Fibroblast of skin of left quadriceps (primary cell): ENCODE measurements around the gene PLB1.

Experiments
- DNase-seq, 2 experiments: peaks; one replicate each; pipeline ENCODE4 v3.0.0-alpha.2; 2013; ENCODE audit warnings: low read depth in 2 of 2

PLB1 gene

DNA sequence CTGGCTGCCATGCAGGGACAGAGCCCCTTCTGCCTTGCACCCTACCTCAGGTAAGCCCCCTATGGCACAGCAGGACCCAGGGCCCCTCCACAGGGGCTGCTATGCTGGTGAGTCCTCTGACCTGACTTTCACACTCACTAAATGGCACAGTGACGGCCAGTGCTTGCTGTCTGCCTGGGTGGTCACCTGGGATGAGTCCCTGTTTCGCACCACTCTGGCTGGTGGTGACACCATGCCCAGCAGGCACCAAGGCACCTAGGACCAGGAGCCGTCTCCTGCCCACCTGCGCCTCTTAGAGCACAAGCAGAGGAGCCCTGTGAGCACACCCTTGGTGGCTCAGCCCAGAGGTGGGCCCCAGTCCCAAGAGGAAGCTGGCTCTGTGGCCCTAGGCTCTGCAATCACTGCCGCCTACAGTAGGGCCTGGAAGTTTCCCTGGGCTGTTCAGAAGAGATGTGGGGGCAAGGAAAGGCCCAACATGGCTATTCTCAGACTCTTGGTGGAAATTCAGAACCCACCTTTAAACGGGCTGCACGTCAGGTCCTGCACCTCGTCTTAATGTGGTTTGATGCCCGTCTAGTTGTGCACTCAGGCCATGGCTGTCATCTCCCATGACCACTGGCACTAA, 96.0 kb downstream of the PLB1 start:
- no peak for DNase-seq

DNA sequence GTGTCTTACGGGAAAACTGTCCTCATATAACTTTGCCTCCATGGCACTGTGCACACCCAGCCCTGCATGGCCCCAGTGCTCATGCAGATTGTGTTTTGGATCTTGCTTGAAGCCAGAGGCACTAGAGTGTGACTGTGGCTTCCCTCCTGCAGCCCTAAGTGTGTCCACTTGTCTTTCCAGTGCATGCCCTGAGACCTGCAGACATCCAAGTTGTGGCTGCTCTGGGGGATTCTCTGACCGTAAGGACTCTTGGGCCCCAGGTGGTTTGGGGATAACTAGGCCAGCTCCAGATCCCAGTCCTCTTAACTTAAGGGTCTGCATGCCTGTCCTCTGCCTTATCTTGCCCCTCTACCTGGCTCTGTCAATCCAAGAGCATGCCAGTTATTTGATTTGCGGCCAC, 96.6 kb downstream of the PLB1 start:
- DNase-seq = no peak

DNA sequence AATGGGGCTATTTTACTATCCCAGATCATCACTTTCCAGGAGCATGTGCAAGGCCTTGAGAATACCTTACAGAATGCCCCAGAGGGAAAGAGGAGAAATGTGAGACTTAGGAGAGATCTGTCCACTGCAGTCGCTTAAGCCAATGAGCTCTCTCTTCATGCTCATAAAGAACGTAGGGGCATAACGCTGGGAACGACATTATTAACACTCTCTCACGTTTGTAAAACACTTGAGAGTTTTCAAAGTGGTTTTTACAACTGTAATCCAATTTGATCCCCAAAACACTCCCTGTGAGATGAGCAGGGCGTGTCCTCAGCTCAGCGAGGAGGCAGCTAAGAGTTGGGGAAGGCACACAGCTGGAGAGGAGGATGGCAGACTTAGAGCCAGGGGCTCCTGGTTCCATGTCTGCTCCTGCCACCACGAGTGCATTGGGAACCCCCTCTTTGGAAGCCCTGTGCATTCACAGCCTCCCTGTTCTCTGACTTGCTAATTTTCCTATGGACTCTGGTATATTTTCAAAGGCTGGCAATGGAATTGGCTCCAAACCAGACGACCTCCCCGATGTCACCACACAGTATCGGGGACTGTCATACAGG, 97.4 kb downstream of the PLB1 start:
- DNase-seq = no peak

DNA sequence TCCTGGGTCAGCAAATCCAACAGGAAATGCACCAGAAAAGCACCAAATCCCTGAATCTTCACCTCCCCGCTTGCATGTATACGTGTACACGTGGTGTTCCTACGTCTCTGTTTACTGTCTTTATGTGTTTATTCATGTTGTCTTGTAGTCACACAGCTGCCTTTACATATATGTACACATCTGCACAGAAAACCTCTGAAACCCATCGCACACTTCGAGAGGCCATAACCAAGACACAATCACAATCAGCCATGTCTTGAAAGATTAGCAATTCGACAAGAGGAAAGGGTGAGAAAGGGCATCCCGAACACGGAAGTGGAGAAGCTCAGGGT, 98.1 kb downstream of the PLB1 start:
- no peak for DNase-seq

DNA sequence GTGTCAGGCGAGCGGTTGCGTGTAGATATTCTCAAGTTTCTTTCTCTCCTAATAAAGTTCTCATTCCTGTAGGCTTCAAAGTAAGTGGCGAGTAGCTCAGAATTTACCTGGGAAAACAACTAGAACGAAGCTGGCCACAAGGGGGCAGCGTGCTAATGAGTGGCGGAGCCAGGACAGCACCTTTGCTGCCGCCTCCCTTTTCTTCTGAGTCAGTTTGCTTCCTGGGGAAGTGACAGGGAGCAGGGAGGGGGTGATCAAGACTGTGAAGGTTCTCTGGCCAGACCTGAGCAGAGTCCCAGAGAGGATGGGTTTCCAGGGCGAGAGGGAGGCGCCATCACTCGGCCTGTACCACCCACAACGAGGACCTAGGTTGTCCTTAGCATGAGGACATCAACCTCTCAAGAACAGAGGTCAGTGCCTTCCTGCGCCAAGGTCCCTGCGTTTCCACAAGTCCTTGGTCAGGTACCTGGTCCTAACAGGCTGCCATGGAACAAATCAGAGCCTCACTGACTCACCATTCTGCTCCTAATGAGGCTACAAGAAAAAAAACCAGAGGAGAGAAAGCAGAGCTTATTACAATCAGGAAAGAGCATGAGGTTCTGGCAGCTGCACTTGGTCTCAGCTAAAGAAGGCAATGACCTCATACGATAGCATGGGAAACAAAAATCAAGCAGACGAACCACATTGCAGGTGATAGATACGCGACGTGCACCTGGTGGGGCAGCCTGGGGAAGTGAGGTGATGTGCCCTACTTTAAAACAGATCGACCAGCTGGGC, 98.7 kb downstream of the PLB1 start:
- DNase-seq = peak in 1 of 2 experiments; percentile 36

DNA sequence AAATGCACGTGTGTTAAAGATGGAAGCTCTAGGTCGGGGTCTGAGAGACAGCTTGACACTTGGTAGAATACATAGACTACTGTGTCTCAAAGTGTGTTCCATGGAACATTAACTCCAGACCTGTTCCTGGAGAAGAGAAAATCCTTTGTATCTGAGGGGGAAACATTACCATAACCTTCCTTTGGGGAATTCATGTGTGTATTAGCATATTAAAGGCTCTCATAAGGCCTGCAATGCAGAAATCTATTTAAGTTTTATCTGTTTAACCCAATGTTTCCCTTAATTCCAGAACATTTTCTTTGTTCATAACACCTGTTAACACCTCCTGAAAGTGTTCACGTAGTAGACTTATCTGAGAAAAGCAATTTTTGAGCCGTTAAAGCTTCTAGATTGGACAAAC, 99.5 kb downstream of the PLB1 start:
- DNase-seq = no peak

DNA sequence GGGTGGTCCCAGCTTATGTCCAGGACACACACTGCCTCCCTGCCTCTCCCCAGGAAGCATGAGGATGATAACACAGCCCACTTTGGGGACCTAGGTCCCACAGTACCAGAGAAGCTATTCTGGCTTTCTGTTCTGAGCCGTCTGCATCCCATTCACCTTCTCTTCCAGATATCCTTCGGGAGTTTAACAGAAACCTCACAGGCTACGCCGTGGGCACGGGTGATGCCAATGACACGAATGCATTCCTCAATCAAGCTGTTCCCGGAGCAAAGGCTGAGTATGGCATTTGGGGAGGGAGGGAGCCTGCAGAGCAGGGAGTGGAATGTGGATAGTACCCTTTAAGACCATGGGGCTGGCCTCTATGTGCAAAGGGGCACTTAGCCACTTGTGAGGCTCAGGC, 102.6 kb downstream of the PLB1 start:
- DNase-seq = no peak

DNA sequence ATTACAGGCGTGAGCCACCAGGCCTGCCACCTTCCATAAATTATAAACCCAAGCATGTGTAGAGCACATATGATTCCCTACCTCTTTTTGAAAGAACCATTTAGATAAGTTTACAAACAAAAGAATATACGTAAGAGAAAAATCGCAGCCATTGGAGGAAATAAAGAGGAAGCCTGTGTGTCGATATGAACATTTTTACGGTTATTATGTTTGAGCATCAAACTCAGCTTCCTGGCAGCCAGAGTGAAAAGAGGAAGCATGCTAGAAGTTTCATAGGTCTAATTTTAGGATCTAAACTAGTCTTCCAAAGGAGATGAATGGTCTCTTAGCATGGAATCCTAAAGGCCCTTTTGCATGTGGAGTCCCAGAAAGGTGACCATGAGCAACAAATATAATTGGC, 104.3 kb downstream of the PLB1 start:
- DNase-seq = no peak

DNA sequence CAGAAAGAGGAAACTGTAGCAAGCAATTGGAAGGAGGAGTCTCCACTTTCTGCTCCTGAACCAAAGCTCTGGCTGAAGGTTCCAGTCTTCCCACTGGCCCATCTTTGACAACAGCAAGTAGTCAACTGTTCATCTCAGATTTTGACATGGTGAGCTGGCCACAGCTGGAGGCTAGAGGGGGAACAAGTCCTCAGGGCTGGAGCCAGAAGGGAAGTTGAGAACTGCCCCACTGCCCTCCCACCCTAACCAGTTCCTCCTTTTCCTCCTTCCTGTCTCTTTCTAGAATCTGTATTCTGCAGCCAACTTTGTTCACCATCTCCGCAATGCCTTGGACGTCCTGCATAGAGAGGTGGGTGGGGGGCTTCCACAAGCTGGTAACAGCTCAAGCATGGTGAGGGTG, 105.8 kb downstream of the PLB1 start:
- no peak for DNase-seq

DNA sequence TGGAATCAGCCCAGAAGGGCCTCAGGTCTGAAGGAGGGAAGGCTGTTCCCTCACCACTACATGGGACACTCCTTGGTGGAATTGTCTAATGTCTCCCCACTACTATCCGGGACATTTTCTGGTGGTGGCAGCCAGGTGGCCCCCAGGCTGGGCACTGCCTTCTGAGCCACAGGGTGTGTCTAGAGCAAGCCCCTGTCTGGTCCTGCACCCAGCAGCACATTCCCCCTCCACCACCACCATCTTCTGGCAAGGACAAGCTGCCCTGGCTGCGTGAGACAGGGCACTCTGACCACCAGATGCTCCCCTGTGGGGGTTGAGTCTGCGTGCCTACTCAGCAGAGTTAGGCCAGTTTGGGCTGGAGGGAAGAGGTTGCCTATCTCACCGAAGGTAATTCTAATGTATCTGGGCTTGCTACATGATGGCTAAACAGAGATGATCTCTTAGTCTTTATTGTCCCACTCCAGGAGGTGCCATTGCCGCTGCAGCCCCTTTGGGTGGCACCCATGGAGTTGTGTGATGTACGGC, 106.3 kb downstream of the PLB1 start:
- no peak for DNase-seq

DNA sequence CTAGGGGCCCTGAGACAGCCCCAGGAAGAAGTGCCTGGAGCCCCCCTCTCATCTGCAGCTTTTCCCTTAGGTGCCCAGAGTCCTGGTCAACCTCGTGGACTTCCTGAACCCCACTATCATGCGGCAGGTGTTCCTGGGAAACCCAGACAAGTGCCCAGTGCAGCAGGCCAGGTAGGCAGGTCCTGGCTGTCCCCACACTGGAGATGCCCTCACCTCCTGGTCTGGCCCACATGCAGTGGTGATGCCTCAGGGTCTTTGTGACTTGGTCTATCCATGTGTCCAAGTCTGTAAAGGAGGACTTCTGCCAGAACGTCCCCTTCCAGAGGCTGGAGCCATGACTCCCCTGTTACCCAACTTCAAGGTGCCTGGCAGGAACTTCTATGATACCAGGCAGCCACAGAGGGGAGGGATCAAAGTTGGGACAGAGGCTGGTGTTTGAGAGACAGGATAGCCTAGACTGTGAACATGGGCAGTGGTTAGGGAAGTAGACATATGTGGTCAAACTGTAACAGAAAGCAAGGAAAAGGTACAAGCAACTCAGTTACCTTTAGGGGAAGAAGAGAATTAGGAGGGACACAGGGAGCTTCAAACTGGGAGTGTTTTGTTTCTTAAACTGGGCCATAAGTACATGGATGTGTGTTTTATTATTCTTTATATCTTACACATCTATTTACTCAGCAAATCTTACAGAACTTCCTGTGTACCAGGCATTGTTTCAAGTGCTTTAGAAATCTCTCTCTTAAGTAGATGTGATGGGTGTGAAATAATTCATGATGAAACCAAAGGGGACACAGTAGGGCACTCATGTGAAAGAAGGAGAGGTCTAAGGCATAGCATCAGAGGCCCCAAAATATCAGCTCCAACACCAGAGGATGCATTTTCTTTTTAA, 107.1 kb downstream of the PLB1 start:
- no peak for DNase-seq

DNA sequence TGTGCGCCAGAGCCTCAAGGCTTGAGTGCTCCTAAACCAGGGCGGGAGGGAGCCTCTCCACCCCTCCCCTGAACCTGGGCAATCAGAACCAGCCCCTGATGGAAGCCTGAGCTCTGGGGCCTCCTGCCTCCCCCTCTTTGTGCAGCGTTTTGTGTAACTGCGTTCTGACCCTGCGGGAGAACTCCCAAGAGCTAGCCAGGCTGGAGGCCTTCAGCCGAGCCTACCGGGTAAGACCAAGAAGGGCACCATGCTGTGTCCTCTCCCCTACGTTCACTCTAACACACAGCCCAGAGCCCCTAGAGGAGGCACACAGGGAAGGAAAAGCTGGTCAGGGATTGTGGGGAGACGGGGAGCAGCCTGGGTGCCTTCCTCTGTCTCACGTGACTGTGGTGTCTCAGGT, 108.0 kb downstream of the PLB1 start:
- no peak for DNase-seq

DNA sequence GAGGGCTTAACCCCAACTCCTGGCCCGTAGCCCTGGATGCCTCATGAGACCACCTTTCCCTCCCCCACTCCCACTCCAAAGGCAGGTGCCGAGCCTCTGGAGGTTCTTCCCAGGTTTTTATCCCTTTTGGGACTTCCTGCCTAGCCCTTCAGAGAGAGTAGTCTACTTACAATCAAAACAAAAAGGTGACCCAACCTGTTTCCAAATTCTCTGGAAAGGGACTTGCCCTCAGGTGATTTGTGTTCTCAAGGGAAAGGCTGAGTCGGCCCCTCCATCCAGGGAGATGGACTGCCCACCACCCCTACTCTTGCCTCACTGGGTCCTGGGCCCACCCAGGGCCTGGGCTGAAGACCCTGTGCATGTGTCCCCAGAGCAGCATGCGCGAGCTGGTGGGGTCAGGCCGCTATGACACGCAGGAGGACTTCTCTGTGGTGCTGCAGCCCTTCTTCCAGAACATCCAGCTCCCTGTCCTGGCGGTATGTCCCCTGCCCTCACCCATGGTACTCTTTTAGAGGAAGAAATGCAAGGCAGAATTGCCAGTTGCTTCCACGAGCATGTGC, 108.5 kb downstream of the PLB1 start:
- DNase-seq = no peak

DNA sequence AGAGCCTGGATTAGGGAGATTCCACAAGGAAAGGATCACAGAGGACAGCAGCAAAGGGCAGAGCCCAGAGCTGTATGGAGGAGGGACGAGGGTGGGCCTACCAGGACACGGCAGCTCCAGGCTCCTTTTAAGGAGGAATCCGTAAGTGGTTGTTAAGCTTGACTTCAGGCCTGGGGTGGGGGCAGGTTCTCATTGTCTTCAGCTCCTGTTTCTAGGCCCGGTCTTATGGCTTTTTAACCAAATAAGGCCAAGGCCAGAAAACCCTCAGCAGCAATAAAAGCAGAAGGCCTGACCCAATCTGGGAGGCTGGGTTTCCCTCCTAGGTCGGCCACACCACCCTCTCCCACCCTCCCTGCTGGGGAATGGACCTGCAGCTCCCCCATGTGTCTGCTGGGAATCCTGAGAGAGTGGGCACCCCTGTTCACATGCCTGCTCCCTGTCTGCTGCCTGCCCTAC, 111.2 kb downstream of the PLB1 start:
- DNase-seq = peak in 1 of 2 experiments; percentile 12

DNA sequence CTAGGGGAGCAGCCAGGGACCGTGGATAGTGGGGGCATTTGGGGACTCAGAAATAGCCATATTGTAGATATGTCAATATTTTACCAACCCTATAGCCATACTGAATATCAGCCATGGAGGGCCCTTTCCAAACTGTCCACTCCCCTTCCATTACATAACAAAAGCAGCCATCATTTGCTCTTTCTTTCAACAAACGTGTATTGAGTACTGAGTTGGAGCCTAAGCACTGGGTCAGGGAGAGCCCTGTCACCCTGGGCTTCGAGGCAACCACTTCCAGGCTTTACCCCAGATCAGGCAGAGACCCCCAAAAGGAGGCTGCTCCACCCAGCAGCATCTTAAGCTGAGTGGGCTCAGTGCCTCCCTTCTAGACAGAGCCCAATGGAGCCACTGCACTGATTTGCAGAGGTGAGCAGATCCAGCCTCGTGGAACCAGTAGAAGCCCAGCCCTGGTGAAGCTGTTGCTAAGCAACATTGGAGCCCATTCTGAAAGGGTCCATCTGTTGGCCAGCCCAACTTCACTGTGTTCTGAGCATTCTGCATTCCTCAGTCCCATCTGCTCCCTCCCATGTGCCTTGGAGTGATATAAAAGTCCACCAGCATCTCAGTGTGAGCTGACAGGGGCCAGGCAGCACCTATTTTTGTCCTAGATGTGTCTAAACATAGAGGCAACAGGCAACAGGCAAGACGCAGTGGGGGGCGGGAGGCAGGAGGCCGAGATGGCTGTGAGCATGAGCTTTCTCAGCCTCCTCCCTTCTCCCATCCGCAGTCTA, 112.1 kb downstream of the PLB1 start:
- DNase-seq = no peak

DNA sequence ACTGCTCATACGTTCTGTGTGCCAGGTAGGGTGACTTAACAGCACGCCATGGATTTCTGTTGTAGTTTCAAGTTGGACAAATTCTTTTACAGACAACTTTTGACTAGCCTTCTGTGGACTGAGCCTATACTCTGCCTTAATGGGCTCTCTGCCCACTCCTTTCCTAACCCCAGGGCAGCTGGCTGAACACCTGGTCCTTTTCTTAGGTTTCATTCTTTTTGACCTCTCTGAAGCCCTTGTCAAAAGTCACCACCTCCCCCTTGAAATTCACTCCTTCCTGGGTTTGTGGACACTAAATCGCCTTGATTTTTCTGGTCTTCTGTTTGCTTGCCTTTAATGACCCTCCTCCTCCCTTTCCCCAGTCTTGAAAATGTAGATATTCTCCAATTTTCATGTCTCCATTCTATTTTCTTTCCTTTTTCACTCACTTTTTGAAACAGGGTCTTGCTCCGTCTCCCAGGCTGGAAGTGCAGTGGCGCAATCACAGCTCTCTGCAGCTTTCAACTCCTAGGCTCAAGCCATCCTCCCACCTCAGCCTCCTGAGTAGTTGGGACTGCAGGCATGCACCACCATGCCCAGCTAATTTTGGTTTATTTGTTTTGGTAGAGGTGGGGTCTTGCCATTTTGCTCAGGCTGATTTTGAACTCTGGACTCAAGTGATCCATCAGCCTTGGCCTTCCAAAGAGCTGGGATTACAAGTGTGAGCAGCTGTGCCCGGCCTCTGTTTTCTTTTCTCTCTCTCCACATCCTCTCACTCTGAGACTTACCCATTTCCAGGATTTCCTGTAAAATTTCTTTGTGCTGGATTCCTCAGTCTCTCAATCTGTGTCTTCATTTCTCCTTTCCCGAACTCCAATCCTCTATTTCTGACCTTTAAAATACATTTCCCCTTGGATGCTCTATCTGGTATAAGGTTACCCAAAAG, 112.9 kb downstream of the PLB1 start:
- DNase-seq = no peak

DNA sequence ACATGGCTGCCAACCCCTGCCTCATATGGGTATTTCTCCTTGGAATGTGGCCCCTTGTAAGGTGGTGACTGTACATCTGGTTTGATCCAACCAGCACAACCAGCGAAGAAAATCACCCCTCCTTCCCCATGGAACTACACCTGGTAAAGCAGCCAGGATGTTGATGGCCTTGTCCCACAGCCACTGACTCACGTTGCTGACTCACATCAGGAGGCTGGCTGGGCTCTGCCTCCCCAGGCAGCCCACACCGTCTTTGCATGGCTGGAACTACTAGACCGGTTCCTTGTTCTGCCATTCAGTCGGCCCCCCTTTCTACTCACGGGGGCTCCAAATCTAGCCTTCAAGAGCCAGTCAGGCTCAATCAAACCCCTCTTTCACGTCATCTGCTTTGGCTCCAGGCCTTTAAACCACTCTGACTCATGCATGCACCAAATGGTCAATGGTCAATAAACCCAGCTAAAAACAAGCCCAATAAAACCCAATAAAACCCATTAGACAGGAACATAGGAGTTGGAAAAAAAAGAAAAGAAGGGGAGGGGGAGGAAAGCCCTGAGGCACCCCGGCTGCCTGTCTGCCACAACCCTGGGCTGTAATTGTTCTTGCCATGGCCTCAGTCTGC, 114.8 kb downstream of the PLB1 start:
- peak in 1 of 2 experiments; percentile 49 for DNase-seq

DNA sequence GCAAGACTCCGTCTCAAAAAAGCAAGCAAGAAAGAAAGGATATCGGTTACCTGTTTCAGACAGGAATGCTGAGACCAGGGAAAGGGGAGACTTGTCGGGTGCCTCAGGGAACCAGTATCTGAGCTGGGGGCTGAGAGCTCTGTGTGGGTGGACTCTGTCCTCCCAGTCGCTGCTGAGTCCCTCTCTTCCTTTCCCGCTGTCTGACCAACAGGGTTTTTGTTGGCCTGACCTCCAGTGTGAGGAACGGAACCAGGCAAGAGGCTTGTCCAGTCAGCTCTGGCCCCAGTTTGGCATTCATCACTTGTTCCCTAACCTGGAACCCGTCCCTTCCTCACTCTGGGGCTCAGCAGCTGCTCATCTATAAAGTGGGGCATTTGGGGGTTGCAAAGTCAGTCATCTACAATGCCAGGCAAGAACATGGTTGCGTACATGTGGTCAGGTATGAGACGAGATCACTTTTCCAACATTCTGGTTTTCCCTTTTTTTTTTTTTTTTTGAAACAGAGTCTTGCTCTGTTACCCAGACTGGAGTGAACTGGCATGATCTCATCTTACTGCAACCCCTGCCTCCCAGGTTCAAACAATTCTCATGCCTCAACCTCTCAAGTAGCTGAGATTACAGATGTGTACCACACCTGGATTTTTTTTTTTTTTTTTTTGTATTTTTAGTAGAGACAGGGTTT, 116.4 kb downstream of the PLB1 start:
- no peak for DNase-seq

DNA sequence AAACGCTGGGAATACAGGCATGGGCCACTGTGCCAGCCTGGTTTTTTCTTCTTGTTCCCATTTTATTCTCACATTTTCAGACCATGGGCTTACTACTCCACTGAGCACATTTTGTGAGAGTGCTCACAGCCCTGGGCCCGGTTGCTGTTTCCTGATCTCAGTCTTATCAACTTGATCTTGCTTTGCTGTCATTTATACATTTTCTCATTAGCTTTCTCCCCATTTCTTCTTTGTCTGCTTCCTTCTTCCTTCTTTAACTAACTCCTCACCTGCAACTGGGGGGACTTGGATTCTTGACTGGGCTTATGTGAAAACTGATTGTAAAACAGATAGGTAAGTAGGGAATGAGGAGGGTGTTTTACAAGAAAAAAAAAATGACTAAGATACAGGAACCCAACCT, 117.3 kb downstream of the PLB1 start:
- DNase-seq = no peak
